ENCODE measurements around the gene MRPL24.
"Not testable (repeated sequence)": the region's sequence is repeated elsewhere in the genome, so short reads cannot be mapped to it uniquely, and the experiment has no call there.

The MRPL24 gene

DNA sequence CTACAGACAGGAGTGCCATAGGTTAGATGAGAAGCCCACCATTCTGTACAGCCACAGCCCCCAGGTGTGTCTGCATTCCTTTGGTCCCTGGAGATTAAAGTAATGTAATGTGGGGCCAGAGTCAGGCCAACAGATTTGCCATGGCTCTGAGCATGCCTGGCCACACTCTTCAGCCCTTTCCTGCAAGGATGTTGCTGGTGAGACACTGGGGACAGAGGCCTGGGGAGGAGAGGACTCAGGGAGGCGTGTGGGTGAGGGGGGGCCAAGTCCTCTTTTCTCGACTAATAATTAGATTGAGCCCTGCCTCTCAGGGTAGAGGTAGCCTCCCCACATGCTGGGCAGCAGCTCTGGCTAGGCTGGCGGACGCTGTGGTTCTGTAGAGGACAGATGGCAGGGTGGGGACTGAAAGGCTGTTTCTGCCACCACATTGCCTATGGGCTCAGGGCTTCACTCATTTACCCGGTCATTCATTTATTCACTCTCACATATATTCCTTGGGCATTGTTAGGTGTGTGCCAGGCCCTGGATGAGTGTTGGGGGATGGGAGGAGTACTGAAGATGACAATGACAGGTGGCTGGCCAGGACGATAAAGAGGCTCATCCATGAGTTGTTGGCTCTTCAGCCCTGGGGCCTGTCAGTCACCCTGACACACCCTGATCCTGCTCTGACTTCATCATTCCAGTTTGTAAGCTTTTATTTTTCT lies 19.4 kb upstream of the MRPL24 start:
- no peak for DNase-seq

DNA sequence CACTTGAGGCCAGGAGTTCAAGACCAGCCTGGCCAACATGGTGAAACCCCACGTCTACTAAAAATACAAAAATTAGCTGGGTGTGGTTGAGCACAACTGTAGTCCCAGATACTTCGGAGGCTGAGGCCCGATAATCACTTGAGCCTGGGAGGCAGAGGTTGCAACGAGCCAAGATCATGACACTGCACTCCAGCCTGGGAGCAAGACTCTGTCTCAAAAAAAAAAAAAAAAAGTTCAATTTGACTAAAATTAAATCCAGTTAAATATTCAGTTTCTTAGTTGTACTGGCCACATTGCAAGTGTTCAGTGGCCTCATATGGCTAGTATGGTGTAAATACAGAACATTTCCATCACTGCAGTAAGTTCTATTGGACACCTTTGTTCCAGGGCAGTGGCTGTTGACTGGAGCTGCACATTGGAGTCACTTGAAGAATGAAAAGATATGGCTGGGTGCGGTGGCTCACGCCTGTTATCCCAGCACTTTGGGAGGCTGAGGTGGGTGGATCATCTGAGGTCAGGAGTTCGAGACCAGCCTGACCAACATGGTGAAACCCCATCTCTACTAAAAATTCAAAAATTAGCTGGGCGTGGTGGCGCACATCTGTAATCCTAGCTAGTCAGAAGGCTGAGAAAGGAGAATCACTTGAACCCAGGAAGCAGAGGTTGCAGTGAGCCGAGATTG lies 16.8 kb upstream of the MRPL24 start:
- DNase-seq = not testable (repeated sequence)

DNA sequence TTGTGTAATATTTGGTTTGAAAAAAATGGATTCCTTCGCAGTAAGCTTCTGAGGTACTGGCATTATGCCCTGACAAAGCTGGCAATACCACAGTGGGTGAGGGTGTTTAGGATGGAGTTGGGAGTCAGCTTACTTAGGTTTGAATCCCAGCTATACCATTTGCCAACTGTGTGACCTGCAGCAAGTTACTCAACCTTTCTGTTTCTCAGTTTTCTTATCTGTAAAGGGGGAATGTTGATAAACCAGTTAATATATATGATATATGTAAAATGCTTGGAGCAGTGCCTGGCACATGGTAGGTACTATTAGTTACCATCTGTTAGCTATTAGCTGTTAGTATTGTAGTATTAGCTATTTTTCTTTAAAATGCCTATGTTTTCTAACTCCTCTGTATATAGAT lies 15.5 kb upstream of the MRPL24 start:
- no peak for DNase-seq

DNA sequence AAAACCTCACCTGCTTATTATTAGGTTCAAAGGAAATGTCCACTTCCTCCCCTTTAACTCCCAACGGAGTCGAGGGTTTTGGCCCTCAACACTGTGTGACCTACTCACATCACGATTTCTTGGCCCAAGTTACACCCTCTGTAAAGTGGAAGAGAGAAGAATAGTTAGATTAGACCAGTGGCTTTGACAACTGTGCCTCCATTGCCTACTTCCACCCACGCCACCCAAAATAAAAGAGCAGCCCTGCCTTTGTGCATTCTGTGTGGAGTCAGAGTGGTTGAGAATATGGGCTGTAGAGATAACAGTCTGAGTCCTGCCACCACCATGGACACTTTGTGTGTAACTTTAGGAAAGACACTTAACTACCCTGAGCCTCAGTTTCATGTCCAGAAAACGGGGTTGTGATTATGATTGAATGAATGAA lies 14.7 kb upstream of the MRPL24 start:
- no peak for DNase-seq

DNA sequence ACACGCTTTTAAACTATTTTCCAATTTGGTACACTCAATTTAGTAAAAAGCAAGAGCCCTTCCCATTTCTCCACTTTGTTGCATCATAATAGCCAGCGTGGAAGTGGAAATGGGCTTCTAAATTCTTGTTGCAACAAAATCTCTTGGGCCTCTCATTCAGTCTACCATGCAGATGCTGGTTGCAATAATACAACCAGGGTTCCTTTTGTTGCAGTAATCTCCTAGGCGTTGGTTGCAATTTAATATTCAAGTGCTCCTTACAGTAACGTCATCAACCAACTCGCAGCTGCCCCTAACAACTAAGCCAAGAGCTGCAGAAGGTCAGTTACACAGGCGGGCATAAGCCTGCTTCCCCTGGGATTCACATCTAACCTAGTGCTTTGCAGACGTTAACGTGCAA lies 13.3 kb upstream of the MRPL24 start:
- DNase-seq = no peak

DNA sequence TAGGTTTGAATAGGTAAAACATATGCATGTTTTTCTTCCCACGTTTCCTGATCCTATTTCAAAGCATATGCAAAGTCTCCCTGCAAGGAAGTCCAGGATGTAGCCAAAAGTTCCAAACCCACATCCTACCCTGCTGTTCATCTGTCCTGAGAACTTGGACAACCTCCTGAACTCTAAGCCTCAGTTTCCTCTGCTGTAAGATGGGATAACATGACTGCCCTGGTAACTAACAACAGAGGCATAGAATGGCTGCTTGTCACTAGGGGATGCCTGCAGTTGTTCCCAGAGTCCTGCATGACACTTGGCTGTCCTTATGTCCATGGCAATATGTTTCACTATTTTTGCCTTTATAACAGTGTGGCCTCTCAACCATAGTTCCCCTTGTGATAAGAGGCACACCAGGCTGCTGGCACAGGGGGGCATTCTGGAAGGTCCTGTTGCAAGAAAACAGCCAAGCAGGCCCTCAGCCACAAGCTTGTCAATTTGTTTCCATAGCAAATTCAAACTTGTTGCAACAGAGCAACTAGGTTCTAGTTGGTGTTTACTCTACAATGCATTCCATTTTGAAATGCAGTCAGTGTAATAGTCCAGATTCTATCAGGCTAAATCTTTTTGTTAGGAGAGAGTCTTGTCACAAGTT lies 12.1 kb upstream of the MRPL24 start:
- no peak for DNase-seq

DNA sequence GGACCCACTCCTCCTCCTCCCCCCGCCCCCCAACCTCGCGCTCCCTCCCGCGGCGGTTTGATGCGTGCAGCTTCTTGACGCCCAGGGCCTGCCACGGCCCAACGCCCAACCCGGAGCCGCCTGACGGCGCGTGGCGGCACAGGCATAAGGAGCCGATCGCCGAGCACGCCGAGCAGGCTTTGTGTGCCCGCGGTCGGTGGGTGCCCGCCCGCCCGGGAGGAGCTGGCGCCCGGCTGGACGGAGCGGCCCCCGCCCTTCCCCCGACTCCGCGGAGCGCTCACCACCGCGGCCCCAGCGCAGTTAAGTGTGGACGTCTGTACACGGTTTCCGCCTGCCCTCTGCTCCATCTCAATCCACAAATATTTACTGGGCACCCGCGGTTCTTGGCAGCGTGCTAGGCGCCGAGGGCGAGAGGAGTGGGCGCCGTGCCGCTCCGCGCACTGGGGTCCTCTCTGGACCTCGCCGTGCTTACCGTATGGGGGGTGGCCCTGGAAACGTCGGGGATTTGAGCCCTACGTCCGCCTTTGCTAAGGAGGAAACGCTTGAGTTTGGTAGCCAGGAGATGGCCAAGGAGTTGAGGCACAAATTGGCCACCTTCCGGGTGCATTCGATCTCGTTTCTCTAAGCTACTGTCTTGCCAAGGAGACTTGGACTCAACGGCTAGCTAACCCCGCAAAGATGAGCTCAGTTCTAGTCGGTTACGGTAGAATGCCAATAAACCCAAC lies 11.0 kb upstream of the MRPL24 start:
- peak; percentile 97 for DNase-seq

DNA sequence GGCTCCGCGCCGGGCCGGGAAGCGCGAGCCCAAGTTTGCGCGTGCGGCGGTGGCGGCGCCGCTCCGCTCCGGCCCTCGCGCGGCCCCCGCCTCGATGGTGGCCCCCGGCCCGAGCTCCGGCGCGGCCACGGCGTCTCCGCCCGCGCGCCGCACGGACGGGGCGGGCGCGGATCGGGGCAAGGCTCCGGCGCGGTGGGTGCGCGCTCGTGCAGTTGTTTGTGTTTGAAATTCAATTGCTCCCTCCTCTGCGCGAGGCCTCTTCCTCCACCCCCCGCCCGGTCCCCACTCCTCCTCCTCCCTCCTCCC lies 10.5 kb upstream of the MRPL24 start, which contains the start of gene HDGF:
HDGF (minus strand) TSS at position 225 of the 306 bp plus-strand sequence. CDS start 246 bp downstream, outside the sequence.
- no peak for DNase-seq

DNA sequence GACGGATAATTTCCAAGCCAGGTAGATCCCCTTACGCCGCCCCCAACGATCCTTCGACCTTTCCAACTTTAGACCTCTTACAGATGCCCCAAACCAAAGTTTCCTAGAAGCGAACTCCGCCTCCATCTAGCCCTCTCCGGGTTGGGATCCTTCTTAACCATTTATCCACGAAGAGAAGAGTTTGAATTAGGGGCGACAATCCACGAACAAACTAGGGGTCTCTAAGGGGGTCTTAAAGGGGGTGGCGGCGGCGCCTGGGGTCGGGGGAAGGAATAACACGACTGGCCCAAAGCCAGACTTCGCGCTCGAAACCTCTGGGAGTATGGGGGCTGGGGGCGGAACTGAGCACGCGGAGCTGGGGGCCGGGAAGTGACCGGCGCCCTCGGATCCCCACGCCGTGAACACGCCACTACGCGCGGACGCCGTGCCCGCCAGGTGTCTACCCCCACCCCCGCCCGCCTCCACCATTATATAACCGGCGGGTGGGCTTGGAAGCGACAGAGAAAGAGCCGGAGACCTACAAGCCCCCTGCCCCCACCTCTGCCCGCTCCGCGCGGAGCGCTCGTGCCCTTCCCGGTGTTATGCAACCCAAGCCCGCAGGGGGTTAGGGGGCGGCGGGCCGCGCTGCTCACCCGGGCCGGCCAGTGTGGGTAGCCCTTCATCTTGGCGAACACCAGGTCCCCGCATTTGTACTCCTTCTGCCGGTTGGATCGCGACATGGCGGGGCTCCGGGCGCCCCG lies 10.0 kb upstream of the MRPL24 start:
- peak; percentile 50 for DNase-seq

DNA sequence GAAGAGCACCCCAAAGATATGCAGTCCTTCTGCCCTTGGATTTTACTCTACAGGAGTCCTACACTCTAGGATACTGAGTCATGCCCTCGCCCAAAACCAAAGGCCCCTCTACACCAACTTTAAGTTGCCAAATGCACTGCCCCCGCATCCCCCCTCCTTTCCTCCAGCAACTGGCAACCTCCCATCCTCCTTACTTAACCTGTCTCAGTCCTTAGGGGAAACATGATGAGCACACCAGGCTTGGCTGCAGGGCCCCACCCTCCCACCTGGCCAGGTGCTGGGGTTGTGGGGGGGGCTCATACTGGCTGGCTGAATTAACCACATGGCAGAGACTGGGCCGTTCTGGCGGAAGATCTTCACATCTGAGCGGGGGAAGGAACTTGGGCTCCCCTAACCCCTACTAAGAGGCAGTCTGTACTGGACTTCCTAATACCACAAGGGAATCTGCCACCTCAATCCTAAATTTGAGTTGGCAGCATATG lies 9.3 kb upstream of the MRPL24 start:
- peak; percentile 51 for DNase-seq

DNA sequence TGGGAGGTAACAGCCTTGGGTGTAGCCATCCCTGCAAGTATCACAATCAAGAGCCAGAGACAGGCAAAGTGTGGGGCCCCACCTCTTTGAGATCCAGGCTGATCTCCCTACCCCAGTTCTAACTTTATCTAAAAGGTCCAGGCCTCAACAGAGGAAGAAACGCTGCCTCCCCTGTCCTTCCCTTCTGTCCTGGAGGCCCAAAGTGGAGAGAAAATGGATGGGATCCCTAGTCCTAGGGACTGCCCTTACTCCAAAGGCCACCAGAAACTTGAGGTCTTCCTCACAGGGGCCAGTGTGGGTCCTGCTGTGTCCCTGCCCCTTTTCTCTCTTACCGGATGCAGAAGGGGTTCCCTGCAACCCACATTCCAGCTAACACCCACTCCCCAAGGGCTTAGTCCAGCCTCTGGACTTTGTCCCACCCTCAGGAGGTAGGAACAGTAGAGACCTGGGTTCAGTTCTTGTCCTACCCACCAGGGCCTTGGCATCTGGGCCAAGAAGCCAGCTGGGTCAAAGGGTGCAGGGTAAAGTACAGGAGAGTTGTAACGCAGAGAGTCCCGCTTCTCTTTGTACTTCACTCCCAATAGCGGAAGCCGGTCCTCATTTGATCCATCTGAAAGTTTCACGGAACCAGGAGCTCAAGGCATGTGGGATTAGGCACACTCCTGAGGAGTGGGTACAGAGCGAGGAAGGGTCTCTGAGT lies 8.7 kb upstream of the MRPL24 start:
- DNase-seq = no peak

DNA sequence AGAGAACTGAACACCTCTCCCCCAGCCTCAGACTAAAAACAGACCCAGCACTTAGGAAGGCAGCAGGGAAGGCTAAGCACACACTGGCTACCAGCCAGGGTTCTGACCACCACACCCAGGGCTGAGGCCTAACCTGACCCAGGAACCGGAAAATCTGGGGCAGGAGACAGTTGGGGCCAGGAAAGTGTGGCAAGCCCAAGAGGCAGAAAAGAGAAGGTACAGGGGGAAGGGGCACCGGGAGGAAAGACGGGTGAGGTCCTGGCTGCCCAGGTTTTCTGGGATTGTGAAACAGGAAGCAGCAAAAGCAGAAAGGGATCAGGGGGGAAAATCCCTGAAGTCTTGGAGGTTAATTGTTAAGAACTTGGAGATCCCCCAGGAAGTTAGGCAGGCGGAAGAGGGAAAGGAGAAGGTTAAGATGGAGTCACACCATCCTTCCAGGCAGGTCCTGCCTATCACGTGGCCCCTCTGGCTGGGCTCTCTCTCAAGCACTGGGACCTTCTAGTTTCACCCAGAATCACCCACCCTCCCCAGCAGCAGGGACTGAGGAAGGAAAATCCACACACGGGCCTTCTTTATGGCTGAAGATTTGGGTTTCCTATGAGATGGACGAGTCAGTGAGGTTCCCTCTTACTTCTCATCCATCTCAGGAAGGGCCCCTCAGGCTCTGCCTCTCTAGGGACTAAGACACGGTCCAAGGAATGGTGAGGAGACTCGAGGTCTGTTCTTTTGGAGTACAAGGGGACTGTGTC lies 8.0 kb upstream of the MRPL24 start:
- DNase-seq = no peak

DNA sequence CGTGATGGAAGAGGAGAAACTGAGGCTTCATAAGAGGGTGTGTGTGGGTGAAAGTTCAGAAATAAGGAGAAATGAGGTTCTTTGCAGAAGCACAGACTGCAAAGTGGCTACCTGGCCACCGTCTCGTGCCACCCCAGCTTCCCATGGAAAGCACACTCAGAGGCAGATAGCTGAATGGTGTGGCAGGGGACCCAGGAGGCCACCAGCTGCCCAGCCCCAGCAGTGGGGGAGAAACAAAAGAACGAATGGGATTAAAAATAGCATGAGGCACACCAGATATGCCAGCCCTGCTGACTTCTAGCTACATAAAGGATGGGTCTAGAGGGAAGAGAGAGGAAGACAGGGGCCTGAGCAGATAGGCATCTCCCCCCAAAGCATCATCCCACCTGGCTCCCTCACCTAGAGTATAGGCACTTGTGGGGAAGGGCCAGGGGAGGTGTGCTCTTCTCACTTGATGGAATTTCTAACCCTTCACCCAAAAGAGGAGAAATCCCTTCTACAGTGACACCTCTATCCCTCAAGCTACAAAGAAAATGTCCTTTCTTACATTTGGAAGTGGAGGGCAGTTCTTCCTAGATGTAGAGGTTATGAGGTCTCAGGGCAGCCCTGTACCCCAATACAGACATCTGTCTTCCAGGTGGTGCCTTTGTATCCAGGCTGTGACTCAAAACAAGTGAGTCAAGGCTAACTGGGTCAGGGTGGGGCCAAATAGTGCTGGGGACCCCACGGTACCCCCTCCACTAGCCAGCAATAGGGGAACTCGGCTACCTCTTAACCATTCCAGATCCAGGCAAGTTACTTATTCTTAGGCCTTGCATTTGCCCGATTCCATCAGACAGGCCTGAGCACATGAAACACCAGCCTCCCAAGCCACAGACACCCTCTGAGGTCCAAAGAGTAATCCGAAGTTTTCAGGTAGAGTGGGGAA lies 7.1 kb upstream of the MRPL24 start:
- DNase-seq = no peak

DNA sequence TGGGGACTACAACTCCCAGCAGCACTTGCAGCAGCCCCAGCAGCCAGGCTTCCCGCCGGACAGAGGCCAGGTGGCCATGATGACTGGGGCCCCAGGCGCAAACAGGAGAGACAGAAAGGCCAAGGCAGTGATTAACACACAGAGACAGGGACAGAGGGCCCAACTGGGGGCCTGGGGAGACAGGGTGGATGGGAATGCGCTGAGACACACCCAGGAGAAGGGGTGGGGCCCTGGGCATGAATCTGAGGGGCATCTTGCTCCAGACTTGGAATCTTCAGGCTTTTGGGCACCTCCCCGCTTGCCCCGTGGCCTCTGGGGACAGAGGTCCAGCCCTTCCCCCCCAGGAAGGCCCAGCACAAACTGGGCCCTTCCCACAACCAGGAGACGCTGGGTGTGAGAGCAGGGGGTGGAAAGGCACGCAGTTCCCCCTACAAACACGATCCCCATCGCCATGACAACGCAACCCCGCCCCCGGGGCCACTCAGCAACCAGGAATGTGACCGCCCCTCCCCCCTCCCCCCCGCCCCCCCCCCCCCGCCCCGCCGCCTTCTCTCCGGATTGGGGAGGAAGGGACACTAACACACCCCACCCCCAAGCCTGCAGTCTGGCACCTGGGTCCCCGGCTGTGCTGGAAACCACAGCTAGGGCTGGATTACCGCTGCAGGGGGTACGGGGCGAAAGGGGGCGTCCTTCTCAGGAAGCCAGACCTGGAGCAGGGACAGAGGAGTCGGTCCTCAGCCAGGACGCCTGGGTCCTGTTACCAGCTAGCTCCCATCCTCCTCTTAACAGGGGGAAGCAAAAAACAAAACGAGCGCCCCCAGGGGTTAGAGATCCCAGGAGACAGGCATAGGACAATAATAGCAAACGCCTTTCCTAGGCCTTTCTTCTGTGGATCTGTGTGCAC lies 6.1 kb upstream of the MRPL24 start:
- peak; percentile 82 for DNase-seq

DNA sequence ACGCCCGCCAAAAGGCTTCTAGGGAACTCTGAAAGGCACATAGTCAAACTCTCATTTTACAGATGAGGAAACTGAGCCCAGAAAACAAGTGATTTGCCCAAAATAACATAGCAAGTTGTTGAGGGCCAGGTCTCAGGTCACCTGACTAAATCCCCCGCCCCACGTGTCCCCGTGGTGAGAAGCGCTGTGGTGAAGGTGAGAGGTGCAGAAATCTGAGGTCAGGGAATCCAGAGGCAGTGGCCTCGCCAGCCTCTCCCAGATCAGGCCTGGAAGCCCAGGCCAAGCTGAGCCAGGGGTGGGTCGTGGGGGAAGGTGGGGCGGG lies 5.5 kb upstream of the MRPL24 start:
- peak; percentile 45 for DNase-seq

DNA sequence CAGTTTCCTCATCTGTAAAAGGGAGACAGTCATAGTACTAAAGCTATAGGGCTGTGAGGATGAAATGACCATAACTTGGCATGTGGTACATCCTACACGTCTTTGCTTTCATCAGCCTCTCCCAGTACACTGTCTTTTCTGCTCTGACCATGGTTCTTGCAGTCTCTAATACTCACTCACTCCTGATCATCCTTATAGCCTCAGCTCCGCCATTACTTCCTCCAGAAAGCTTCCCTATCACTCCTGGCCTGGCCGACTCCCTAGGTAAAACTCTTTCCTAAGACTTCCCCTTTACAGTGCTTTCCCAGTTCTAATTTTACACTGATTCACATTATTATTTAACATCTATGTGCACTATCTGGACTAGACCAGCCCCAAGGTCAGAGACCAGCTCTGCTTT lies 5.0 kb upstream of the MRPL24 start:
- DNase-seq = no peak

DNA sequence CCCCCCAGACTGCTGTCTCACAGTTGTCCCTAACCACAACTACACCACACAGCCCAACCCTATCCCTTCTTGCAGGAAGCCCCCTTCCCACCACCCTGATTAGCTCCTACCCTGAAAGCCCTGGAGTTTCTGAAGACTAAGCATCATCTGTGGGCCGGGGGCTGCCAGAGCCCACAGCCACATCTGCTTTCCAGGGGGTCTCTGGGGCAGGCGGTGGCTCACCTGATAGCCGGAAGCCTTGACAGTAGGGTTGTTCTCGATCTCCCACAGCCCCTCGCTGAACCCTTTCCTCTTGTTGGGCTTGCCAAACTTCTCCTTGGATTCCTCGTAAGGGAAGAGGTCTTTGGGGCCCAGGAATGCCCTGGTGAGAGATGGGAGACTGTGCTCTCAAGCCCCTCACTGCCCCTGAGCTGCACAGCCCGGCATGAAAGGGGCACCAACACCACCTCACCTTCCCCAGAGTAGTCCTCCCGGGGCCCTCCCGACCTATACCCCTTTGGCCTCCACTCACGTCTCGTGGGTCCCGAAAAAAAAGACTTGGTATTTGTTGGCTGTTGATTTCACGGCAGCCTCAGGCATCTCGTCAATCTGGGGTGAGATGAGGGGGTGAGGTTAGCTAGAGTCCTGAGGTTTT lies 4.0 kb upstream of the MRPL24 start:
- DNase-seq = no peak

DNA sequence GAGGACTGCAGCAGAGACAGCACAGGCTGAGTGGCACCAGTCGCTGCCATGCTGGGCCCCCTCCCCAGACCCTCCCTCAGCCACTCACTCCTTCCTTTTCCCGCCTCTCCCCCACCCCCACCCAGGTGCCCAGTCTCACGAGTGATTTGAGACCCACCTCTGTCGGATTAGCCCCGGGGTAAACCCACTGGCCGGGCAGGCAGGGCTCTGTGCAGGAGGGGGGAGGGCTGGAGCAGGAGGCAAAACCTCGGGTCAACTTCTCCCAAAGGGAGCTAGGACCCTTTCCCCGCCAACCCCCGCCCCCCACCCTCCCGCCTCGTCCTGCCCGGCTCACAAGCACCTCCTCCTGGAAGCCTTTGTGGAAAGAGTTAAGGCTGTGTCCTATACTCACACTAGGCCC lies 3.5 kb upstream of the MRPL24 start:
- no peak for DNase-seq

All from CD4-positive, alpha-beta T cell treated with Interleukin-21 for 1 hour (primary cell).